Loucy (cell line): ENCODE results near the gene BMPER.

Experiments
- H2AFZ ChIP-seq: fragments of 200-600 bp; sonication (generic); 2 replicates; pipeline ENCODE4 v1.6.0; 2016; ENCODE audit warnings: antibody characterized with exemption, mild to moderate bottlenecking, low read length, moderate library complexity
- H3F3A ChIP-seq: fragments of 200-600 bp; 2 replicates; pipeline ENCODE4 v1.6.0; 2016; ENCODE audit warnings: antibody characterized with exemption, low read depth, mild to moderate bottlenecking
- H3K27me3 ChIP-seq: fragments of 200-600 bp; sonication (generic); 2 replicates; pipeline ENCODE4 v1.6.1; 2014; ENCODE audit warnings: low read length, mild to moderate bottlenecking; ENCODE audit not compliant: insufficient read depth, poor library complexity, severe bottlenecking
- H3K36me3 ChIP-seq: fragments of 200-600 bp; sonication (generic); 2 replicates; pipeline ENCODE4 v1.6.1; 2016; ENCODE audit warnings: low read length; ENCODE audit not compliant: insufficient read depth
- H3K4me1 ChIP-seq: fragments of 200-600 bp; sonication (generic); 2 replicates; pipeline ENCODE4 v1.5.1; 2014; ENCODE audit warnings: low read length, mild to moderate bottlenecking; ENCODE audit not compliant: insufficient read depth, poor library complexity, severe bottlenecking
- H3K4me2 ChIP-seq: fragments of 200-600 bp; sonication (generic); 2 replicates; pipeline ENCODE4 v1.6.0; 2014; ENCODE audit warnings: antibody characterized with exemption, low read length, low read depth, mild to moderate bottlenecking; ENCODE audit not compliant: poor library complexity, severe bottlenecking
- H3K4me3 ChIP-seq: fragments of 200-600 bp; sonication (generic); 2 replicates; pipeline ENCODE4 v1.5.1; 2014; ENCODE audit warnings: low read length, mild to moderate bottlenecking, mixed read lengths; ENCODE audit not compliant: poor library complexity, severe bottlenecking
- H3K79me2 ChIP-seq: fragments of 200-600 bp; sonication (generic); 2 replicates; pipeline ENCODE4 v1.6.1; 2014; ENCODE audit warnings: low read length; ENCODE audit not compliant: insufficient read depth
- H3K9ac ChIP-seq: fragments of 200-600 bp; sonication (generic); 2 replicates; pipeline ENCODE4 v1.6.0; 2014; ENCODE audit warnings: mild to moderate bottlenecking, low read depth, low read length, moderate library complexity; ENCODE audit not compliant: poor library complexity, severe bottlenecking
- H3K9me2 ChIP-seq: fragments of 200-600 bp; sonication (generic); replicated peaks from 2 replicates; pipeline ENCODE4 v1.6.1; 2016; ENCODE audit warnings: low read depth, low read length, mixed read lengths
- H3K9me3 ChIP-seq: fragments of 200-600 bp; sonication (generic); 2 replicates; pipeline ENCODE4 v1.6.1; 2014; ENCODE audit warnings: mild to moderate bottlenecking, antibody characterized with exemption, low read length, low read depth; ENCODE audit not compliant: insufficient read depth
- H4K20me1 ChIP-seq: fragments of 200-600 bp; sonication (generic); 2 replicates; pipeline ENCODE4 v1.6.0; 2014; ENCODE audit warnings: antibody characterized with exemption, low read length, mild to moderate bottlenecking; ENCODE audit not compliant: insufficient read depth, poor library complexity, severe bottlenecking
- CTCF ChIP-seq: fragments of 200-600 bp; sonication (generic); conservative IDR thresholded peaks from 2 replicates; pipeline ENCODE4 v1.5.1; 2014; ENCODE audit warnings: mild to moderate bottlenecking, antibody characterized with exemption, low read length
- EZH2phosphoT487 ChIP-seq: fragments of 200-600 bp; IDR thresholded peaks from 2 replicates; pipeline ENCODE4 v1.6.1; 2018; ENCODE audit warnings: antibody characterized with exemption, mild to moderate bottlenecking, moderate library complexity, borderline replicate concordance

Gene BMPER

GRCh38 chr7:34044734-34045353 lies 139.5 kb downstream of the BMPER start:
- Histone ChIP-seq H3K36me3 (no peaks in the 10 kb centered on the region), H3K4me1 (no peaks in the 10 kb centered on the region), H3K4me2 (no peak overlapping the region), H3K9me3 (no peaks in the 10 kb centered on the region), H2AFZ (no peak overlapping the region), H3K79me2 (no peaks in the 10 kb centered on the region), H3K27me3 (no peaks in the 10 kb centered on the region), H3K9me2 (no peaks in the 10 kb centered on the region), H3K4me3 (no peak overlapping the region), H3K9ac (no peak overlapping the region), H3F3A (no peaks in the 10 kb centered on the region), H4K20me1 (no peaks in the 10 kb centered on the region)
- TF ChIP-seq CTCF, result no peak
- no peak for TF ChIP-seq EZH2phosphoT487

GRCh38 chr7:34048445-34048844 lies 143.1 kb downstream of the BMPER start:
- Histone ChIP-seq H3K9ac (no peak overlapping the region), H3K9me3 (no peaks in the 10 kb centered on the region), H3K4me3 (no peak overlapping the region)

GRCh38 chr7:34054075-34054474 lies 148.7 kb downstream of the BMPER start:
- Histone ChIP-seq H3K79me2 (no peaks in the 10 kb centered on the region), H3F3A (no peaks in the 10 kb centered on the region), H3K4me1 (no peaks in the 10 kb centered on the region), H3K9ac (no peak overlapping the region), H3K4me3 (no peak overlapping the region), H3K27me3 (no peaks in the 10 kb centered on the region), H4K20me1 (no peaks in the 10 kb centered on the region), H3K9me2 (no peaks in the 10 kb centered on the region), H2AFZ (no peak overlapping the region), H3K36me3 (no peaks in the 10 kb centered on the region), H3K9me3 (no peaks in the 10 kb centered on the region), H3K4me2 (no peak overlapping the region)
- no peak for TF ChIP-seq EZH2phosphoT487
- no peak for TF ChIP-seq CTCF

More at GRCh38 chr7:34048445-34048844, 143.1 kb downstream of the BMPER start:
- no peaks in the 10 kb centered on the region for H3K79me2 ChIP-seq
- H3K4me1 ChIP-seq, result no peaks in the 10 kb centered on the region
- no peak overlapping the region for H3K4me2 ChIP-seq
- H3K9me2 ChIP-seq, result no peaks in the 10 kb centered on the region
- H3K36me3 ChIP-seq, result no peaks in the 10 kb centered on the region
- H4K20me1 ChIP-seq, result no peaks in the 10 kb centered on the region
- no peak for TF ChIP-seq CTCF
- no peak for TF ChIP-seq EZH2phosphoT487
- no peaks in the 10 kb centered on the region for H3K27me3 ChIP-seq
- H3F3A ChIP-seq, result no peaks in the 10 kb centered on the region
- no peak overlapping the region for H2AFZ ChIP-seq
